Adrenal gland (tissue), 5 donors: ENCODE data around the gene RNF169.

ENCODE experiments used
- CTCF ChIP-seq, 6 experiments: fragments of 450-650 bp in 4 of 6; fragments of 200-600 bp in 2 of 6; sonication (generic) in 1 of 6; IDR thresholded peaks; 1 replicate in 5 of 6; 2 replicates in 1 of 6; pipeline versions ENCODE4 v1.5.1 to v1.8.0; 2016 to 2021; ENCODE audit warnings: antibody characterized with exemption in 6 of 6, mild to moderate bottlenecking in 2 of 6, moderate library complexity in 1 of 6
- POLR2A ChIP-seq, 2 donors: fragments of 450-650 bp; IDR thresholded peaks; one replicate each; pipeline ENCODE4 v1.6.1; 2017; ENCODE audit warnings: antibody characterized with exemption in 2 of 2, mild to moderate bottlenecking in 2 of 2, moderate library complexity in 1 of 2
- donor health status: DM: no; HTN: no; CAD: no.

- TF ChIP-seq CTCF (IDR thresholded peaks at IDR 0.05) (no peak), POLR2A (IDR thresholded peaks at IDR 0.05) (no peak)
Measured at GRCh38 chr11:74742070-74742469, 6.6 kb upstream of the RNF169 start.
